CD4-positive, alpha-beta T cell treated with Interleukin-15 for 4 hours (primary cell): ENCODE data around the gene PALD1.
"Not testable (repeated sequence)": the region's sequence is repeated elsewhere in the genome, so short reads cannot be mapped to it uniquely, and the experiment has no call there.

Experiments used
- DNase-seq: peaks from one replicate; pipeline ENCODE4 v3.0.0-alpha.2; 2020; ENCODE audit warnings: low spot score

Gene PALD1

DNA sequence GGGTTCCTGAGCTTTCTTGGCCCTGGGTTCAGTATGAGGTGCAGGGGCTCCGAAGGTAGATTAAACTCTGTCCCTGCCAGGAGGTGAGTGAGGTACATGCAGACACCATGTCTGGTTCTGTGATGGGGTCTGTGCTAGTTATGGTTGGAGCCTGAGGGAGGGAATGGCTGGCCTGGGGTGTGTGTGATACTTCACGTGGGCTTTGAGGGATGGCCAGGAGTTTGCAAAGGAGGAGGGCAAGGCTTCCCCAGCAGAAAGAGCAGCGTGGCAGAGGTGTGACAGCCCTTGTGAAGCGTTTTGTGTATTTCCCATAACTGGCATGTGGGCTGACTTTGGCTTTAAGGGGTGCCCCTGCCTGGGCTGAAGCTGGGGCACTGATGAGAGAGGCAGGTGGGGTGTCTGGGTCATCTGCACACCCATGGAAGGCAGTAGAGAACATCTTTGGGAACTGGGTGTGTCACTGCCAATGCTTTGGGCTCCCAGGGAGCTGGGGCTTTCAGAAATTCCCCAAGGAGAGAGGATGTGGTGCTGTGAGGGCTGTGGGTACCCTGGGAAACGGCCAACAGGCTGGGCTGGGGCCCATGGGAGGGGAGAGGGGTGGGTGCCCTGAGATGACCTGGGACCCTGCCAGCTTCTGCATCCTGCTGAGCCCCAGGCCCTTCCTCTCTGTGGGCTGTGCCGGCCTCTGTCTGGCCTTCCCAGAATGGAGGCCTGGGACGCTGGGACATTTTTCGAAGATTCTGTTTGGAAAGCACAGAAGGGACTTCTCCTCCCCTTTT, 4.6 kb downstream of the PALD1 start:
- no peak for DNase-seq

DNA sequence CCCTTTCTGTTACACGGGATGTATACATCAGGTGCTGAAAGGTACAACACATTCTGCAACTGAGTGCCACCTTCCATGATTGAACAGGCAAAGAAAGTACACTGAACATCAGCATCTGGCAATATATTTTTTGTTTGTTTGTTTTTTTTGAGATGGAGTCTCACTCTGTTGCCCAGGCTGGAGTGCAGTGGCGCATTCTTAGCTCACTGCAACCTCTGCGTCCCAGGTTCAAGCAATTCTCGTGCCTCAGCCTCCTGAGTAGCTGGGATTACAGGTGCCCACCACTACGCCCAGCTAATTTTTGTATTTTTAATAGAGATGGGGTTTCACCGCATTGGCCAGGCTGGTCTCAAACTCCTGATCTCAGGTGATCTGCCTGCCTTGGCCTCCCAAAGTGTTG, 5.3 kb downstream of the PALD1 start:
- DNase-seq, result not testable (repeated sequence)

DNA sequence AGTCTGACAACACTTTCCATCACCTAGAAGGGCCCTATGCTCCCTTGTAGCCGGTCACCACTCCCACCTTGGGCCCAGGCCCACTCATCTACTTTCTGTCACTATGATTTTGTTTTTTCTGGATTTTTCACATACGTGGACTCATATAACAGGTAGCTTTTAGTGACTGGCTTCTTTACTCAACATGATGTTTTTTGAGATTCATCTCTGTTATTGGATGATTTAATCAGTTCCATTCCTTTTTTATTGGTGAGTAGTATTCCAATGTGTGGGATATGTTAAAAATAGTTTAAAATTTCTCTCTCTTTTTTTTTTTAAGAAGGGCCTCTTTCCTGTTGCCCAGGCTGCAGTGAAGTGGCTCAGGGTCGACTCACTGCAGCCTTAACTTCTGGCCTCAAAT, 9.3 kb downstream of the PALD1 start:
- no peak for DNase-seq

DNA sequence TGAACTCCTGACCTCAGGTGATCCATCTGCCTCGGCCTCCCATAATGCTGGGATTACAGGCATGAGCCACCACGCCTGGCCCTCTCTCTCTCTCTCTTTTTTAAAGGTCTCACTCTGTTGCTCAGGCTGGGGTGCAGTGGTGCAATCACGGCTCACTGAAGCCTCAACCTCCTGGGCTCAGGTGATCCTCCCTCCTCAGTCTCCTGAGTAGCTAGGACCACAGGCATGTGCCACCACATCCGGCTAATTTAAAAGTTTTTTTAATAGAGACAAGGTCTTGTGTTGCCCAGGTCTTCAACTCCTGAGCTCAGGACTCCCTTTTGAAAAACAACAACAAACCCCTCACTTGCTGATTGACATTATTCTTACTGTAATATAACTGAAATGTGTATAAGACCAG, 11.6 kb downstream of the PALD1 start:
- no peak for DNase-seq

DNA sequence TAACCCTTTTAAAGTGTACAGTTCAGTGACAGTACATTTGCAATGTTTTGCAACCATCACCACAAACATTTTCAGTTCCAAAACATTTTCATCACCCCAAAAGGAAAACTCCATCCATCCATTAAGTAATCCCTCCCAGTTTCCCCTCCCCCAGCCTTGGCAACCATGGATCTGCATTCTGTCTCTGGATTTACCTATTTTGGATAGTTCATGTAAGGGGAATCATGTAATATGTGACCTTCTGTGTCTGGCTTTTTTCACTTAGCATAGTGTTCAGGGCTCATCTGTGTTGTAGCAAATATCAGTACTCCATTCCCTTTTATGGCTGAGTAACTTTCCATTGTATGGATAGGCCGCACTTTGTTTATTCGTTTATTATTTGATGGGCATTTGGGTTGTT, 13.0 kb downstream of the PALD1 start:
- DNase-seq, result no peak

DNA sequence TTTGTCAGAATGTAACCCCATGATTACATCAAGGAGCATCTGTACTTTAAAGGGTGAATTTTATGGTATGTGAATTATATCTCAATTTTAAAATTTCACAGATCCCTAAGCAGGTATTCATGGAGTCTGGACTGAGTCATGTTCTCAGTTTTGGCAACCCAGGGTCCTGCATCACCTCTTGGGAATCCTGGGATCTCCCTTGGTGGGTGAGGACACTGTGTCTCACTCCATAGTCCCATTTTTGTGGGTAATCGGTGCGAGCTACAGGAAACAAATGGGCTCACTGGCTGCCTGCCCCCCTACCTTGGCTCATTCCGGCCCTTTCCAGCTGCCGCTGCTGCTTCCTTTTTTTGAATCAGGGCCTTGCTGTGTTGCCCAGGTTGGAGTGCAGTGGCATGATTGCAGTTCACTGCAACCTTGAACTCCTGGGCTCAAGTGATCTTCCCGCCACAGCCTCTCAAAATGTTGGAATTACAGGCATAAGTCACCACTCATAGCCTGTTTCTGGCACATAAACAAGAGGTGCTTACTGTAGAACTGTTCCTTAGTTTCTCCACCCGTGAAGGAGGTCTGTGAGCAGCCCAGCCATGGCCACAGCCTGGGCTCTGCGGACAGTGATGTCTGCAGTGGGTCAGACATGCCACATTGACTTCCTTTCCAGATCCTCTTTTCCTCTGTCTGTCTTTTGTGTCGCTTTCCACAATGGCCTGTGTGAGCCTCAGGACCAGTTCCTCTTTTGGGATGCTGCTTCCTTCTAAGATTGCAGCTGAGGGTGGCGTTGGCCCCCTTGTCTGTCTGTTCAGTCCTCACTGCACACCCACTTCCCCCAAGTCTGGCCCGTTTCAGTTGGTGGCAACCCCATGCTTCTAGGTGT, 14.5 kb downstream of the PALD1 start:
- no peak for DNase-seq

DNA sequence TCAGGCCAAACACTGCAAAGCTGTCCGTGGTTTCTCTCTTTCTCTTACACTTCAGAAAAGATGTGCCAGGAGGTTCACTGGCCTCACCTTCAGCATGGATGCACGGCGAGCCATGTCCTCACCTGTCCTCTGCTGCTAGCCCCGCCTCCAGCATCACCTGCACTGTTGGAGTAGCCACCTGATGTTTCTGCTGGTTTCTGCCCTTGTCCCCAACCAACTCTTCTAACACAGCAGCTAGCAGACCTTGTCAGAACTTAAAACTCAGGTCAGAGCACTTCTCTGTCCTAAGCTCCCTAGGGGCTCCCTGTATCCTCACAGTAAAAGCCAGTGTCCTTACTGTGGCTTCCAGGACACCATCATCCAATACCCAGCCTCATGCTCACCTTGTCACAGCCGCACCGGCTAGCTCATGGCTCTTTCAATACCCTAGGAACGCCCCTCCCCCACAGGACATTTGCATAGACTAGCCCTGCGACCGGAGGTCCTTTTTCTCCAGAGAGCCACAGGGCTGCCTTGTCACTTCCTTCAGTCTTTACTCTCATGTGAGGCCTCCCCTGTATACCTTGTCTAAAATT, 15.2 kb downstream of the PALD1 start:
- DNase-seq, result no peak

DNA sequence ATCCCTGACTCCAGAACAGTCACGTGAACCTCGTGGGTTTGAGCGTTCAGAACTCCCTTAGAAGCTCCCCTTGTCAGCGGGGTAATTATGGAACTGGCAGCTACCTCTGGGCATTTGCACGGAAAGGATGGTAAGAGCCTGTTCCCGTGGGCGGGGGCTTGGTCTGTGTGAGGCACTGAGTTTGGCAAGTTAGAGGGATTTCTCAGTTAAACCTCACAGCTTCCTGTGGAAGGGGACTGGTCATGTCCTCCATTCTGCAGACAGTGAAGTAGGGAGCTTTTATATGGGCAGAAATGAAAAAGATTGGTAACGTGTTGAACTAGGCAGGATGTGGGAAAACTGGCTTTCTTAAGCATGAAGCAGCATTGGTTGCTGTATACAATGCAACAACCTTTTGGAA, 16.0 kb downstream of the PALD1 start:
- DNase-seq, result no peak

DNA sequence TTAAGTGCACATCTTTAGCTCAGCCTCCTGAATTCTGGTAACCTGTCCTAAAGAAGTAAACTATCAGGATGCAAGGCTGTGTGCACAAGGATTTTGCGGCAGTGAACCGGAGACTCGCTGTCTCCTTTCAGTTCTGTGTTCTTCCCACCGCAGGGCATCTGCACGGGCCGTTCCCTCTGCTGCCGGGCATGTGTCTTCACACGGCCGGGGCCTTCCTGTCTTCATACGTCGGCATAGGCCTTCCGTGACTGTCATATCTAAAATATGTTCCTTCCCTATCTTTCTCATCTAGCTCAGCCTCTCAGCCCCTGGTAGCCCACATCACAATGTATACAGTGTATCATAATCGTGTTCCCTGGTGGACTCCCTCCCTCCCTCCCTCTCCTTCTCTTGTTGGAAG, 16.4 kb downstream of the PALD1 start:
- no peak for DNase-seq

DNA sequence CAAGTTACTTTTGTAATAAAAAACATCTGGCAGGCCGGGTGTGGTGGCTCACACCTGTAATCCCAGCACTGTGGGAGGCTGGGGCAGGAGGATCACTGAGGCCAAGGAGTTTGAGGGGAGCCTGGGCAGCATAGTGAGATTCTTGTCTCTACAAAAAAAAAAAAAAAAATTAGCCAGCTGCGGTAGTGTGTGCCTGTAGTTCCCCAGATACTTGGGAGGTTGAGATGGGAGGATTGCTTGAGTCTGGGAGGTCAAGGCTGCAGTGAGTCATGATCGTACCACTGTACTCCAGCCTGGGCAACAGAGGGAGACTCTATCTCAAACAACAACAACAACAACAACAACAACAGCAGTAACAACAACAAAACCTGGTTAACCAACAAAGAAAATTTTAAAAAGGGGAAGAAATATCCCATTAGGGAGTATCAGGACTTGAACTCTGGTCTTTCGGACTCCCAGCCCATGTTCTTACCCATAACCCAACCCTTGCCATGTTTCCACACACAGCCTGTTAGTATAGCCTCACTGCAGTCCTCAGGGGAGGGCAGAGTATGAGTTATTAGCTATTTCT, 17.2 kb downstream of the PALD1 start:
- no peak for DNase-seq

DNA sequence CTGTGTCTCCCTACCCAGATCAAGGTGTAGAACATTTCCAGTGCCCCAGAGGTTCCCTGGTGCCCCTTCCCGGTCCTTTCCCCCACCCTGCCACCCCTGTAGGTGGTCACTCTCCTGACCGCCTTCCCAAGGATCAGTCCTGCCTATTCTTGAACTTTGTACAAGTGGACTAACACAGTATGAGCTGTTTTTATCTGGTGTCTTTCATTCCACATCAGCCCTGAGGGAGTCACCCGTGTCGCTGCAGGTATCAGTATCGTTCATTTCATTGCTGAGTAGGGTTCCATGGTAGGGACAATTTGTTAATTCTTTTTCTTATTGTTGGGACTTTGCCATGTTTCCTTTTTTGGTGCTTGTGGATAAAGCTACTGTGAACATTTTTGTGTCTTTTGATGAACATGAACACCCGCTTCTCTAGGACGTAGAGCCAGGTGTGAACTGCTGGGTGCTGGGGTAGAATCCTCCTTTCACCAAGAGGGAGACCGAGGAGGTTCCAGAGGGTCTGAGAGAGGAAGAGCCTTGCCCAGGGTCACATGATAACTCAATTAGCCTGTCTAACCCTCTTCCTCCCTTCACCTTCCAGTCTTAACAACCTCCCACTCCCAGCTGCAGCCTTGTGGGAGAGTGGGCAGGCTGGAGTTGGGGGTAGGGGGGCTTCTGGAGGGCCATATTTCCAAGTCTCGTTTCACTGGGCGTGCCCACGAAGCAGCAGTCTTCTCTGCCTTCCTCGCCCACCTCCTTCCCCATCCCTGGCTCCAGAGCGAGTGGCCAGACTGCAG, 18.0 kb downstream of the PALD1 start:
- no peak for DNase-seq

DNA sequence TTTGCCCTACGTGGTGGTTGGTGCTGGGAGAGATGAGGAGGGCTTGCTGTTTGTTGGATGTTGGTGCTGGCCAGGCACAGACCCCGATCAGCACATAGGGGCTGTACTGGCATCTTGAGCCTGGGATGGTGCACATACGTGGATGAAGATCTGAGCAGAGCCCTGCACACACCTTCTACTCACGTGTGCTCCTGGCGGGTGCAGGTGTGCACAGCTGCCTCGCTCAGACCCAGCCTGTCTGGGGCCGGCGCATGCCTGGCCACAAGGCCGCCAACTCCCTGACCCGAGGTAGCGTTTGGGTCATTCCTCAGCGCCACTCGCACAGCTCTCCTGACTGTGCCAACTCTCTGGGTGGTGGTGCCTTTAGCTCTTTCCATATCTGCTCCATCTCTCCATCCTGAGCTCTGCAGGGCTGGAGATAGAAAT, 18.6 kb downstream of the PALD1 start:
- no peak for DNase-seq

DNA sequence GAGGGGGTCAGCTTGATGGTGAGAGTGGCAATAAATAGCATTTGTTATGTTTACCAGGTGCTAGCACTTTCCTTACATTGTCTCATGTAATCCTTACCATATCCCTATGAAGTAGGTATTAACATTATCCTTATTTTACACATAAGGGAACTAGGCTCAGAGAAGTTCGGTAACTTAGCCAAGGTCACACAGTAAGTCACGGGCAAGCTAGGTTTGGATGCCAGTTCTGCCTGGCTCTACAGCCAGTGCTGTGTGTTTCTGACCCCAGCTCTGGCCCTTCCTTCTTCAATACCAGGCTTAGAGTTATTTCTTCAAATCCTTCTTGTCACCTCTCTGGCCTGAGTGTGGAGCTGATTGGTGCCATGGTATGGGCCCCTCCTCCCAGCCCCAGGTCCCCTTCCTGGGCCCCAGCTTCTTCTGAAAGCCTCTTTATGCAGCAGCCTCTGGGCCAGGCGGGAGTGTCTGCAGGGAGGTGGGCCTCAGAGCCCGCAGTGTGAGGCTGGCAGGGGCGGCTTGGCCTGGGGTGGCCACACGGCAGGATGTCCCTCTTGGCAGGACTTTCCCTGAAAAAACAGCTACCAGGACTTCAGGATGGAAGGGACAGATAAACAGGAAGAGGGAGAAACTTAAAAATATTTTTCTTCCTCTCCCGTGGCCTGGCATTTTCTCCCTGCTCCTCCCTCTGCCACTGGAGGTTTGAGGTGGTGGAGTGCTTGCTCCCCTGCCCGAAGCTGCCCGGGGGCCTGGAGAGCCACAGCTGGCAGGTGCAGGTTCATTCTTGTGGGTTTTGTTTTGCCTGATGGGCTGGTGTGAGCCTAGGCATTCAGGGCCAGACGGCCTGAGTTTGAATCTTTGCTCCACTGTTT, 20.6 kb downstream of the PALD1 start:
- DNase-seq, result no peak

DNA sequence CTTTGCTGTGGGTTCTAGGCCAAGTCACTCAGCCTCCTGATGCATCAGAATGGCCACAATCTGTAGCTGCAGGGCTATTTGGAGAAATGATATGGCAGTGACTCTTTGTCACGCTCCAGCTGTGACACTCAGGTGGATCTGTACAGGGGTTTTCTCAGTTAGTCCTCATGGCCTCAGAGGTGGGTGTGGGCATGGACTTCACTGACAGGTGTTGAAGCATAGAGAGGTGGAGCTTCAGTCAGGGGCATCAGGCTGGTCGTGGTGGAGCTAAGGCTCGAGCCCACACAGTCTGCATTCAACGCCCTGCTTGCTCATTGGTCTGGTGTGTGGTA, 21.2 kb downstream of the PALD1 start:
- no peak for DNase-seq

DNA sequence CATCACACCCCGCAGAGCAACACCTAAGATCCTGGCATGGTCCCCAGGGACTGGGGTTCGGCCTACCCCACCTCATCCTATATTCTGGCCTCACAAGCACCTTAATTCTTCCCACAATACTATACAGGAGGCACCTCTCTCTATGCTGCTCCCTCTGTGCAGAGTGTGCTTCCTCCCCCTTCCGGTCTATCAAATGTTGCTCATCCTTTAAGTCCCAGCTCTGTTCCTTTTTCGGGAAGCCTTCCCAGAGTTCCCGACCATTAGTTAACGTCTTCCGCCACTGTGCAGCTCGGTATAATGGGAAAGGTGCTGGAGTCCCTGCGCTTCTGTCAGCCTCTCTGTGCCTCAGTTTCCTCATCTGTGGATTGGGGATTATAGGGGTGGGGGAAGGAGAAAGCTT, 21.8 kb downstream of the PALD1 start:
- DNase-seq, result no peak

DNA sequence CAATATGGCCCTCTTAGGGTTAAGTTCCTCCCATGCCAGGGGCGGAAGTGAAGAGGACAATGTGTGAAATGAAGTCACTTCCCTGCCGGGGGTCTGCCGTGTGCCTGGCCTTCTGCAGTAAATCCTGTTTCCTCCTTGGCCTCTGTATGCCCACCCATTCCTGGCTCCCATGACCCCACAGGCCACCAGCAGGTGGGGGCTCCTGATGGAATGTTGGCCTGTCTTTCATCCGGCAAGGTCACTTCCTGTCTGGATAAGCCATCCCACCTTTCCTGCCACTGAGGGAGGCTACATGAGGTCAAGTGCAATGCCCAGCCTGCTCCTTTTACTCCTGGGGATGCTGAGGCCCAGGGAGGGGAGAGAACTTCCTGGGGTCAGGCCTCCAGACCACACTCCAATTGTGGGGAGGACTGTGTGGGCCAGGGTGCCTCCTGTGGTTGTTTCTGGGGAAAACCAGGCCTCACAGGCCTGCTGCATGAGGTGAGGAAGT, 22.3 kb downstream of the PALD1 start:
- DNase-seq, result no peak

DNA sequence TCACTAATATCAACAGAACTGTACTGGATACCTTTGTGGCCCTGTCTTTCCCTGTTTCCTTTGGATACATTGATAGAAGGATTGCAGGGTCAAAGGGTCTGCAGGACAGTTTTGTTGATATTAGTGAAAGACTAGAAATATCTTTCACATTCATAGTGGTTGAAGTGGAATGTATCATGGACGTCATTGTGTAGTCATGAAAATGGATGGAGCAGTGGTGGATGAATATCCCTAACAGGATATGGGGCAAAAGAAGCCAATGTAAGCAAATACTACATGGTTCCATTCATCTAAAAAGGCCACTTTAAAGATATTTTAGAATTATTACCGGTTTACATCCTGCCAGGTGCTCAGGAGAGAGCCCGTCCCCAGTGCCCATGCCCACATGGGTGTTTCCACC, 23.8 kb downstream of the PALD1 start:
- DNase-seq, result no peak

DNA sequence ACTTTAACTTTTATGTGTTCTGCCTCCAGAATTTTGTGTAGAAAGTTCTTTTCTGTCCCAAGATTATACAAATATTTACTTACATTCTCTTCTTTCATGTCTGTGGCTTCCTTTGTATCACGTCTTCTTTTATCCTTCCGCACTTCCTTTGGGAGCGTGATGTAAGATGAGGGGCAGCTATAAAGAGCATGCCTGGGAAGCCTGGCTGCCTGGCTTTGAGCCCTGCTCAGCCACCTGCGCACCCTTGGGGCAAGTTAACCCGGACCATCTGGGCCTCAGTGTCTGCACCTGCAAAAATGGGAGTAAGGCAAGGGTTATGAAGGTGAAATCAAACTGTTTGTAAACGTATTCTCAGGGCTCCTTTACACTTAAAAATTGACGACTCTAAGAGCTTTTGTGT, 25.2 kb downstream of the PALD1 start:
- no peak for DNase-seq

DNA sequence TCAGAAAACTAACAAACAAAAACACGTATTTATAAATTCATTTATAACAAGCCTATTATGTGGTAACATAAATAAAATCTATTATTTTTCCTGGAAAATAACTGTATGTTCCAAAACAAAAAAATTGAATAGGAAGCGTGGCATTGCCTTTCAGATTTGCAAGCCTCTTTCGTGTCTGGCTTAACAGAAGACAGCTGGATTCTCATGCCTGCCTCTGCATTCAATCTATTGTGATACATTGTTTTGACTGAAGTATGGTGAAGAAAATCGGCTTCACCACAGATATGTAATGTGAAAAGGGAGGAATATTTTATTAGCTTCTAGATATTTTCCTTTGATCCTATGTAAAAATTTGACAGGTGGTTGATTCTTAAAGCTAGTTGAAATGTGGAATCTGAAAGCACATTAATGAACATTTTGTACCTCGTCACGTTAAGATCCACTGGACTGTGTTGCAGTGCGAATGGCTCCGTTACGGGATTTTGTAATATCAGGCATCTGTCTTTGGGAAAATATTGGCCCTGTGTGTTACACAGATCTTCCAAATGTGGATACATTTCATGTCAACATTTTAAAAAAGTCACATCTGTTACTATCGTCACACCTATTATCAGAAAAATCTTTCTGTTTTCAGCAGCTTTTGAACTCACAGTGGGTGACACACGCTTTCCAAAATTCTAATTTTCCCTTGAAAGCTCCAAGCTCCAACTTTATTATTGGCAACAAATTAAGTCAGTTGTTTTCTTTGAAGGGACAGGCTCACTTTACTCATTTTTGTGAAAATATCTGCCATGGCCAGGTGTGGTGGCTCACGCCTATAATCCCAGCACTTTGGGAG, 26.2 kb downstream of the PALD1 start:
- no peak for DNase-seq

DNA sequence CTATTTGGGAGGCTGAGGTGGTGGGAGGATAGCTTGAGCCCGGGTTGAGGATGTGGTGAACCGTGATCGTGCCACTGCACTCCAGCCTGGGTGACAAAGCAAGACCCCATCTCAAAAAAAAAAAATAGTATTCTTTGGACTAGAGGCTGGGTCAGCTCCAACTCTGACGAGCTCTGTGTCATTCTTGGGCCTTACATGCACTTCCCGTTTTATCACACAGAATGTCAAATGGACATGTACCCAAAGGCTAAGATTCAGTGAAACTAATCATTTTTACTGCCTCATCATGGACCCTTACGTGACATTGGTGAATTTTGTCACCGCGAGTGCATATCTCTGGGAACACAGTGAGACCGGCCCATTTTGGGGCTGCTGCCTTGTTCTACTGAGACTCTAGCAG, 27.3 kb downstream of the PALD1 start:
- no peak for DNase-seq
